ENCODE data around the gene TLE6. TPM values are rescaled to one million over a fixed set of nuclear protein-coding genes. Genes with fewer than 3 reads are reported as not detected.

The TLE6 gene
- polyA plus RNA-seq, 2 donors = 1.1 to 2.6 TPM

DNA sequence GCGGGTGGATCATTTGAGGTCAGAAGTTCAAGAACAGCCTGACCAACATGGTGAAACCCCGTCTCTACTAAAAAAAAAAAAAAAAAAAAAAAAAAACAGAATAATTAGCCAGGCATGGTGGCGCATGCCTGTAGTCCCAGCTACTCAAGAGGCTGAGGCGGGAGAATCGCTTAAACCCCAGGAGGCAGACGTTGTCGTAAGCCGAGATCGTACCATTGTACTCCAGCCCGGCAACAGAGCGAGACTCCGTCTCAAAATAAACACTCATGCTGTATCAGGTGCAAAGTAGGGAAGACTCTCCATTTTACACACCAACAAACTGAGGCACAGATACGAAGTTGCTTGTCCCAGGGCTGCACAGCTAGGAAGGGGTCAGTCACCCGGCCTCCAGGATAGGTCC is 15.6 kb downstream of the TLE6 start:
- H3K4me3 ChIP-seq (ENCODE audit: low read depth in 1 of 2, low read length in 2 of 2) = no peak overlapping the region
- no peak overlapping the region for H3K27ac ChIP-seq (ENCODE audit: low read depth in 2 of 2, low read length in 1 of 2)
- H3K36me3 ChIP-seq (ENCODE audit: control insufficient read depth in 2 of 2, insufficient read depth in 2 of 2, low read length in 1 of 2) = no peaks in the 10 kb centered on the region
- no peaks in the 10 kb centered on the region for H3K9me3 ChIP-seq (ENCODE audit: control insufficient read depth in 2 of 2, insufficient read depth in 1 of 2, low read depth in 1 of 2, low read length in 1 of 2)
- no peaks in the 10 kb centered on the region for H3K27me3 ChIP-seq (ENCODE audit: control insufficient read depth in 1 of 2, insufficient read depth in 2 of 2, low read length in 2 of 2)
- WGBS, 2 donors = 74 to 78% methylated on average over 14 of the region's 14 CpGs
- H3K4me1 ChIP-seq (ENCODE audit: control insufficient read depth in 2 of 2, insufficient read depth in 2 of 2, low read length in 1 of 2) = no peaks in the 10 kb centered on the region

DNA sequence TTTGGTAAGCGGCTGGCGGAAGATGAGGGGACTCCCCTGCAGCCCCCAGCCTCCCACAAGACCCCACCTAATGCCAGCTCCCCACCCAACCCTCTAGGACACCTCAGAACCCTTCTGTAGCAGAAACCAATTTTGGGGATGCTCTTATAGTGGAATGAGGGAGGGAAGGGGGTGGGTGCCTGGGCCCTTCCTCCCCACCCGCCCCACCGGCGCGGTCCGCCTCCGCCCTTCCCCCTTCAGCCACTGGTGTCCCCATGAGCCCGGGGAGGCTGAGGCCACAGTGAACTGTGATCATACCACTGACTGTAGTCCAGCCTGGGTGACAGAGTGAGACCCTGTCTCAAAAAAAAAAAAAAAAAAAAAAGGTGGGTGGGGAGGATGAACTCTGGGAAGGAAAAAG is 16.2 kb downstream of the TLE6 start:
- H3K4me1 ChIP-seq (ENCODE audit: control insufficient read depth in 2 of 2, insufficient read depth in 2 of 2, low read length in 1 of 2) = no peaks in the 10 kb centered on the region
- H3K36me3 ChIP-seq (ENCODE audit: control insufficient read depth in 2 of 2, insufficient read depth in 2 of 2, low read length in 1 of 2) = no peaks in the 10 kb centered on the region
- no peak overlapping the region for H3K4me3 ChIP-seq (ENCODE audit: low read depth in 1 of 2, low read length in 2 of 2)
- no peaks in the 10 kb centered on the region for H3K9me3 ChIP-seq (ENCODE audit: control insufficient read depth in 2 of 2, insufficient read depth in 1 of 2, low read depth in 1 of 2, low read length in 1 of 2)
- H3K27me3 ChIP-seq (ENCODE audit: control insufficient read depth in 1 of 2, insufficient read depth in 2 of 2, low read length in 2 of 2) = no peaks in the 10 kb centered on the region
- WGBS, 2 donors = 56 to 68% methylated on average over 7 to 9 of the region's 9 CpGs
- no peak overlapping the region for H3K27ac ChIP-seq (ENCODE audit: low read depth in 2 of 2, low read length in 1 of 2)

DNA sequence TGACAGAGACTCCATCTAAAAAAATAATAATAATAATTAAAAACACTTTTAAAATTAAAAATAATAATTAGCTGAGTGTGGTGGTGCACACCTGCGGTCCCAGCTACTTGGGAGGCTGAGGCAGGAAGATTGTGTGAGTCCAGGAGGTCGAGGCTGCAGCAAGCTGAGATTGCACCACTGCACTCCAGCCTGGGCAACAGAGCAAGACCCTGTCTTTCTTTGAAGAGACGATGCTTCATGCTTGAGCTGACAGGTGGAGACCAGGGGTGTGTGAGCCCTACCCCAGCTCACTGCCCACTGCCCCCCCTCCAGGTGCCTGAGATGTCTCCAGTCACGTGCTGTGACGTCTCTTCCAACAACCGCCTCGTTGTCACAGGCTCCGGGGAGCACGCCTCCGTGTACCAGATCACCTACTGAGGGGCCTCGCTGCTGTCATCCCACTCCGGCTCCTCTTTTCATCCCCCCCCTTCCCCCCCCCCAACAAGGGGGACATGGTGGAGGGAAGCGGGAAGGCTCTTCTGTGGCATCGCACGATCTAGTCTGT is 17.3 kb downstream of the TLE6 start:
- Histone ChIP-seq H3K9me3 (ENCODE audit: control insufficient read depth in 2 of 2, insufficient read depth in 1 of 2, low read depth in 1 of 2, low read length in 1 of 2) (no peaks in the 10 kb centered on the region), H3K4me3 (ENCODE audit: low read depth in 1 of 2, low read length in 2 of 2) (no peak overlapping the region)
- WGBS, 2 donors = 84 to 85% methylated on average over 15 of the region's 15 CpGs

GRCh38 chr19:2997720-2998119 is 20.4 kb downstream of the TLE6 start:
- 75 to 78% methylated on average over 13 of the region's 13 CpGs for WGBS, 2 donors
- H3K27ac ChIP-seq (ENCODE audit: low read depth in 2 of 2, low read length in 1 of 2) = no peak overlapping the region
- no peaks in the 10 kb centered on the region for H3K36me3 ChIP-seq (ENCODE audit: control insufficient read depth in 2 of 2, insufficient read depth in 2 of 2, low read length in 1 of 2)
- no peak overlapping the region for H3K4me3 ChIP-seq (ENCODE audit: low read depth in 1 of 2, low read length in 2 of 2)
- H3K9me3 ChIP-seq (ENCODE audit: control insufficient read depth in 2 of 2, insufficient read depth in 1 of 2, low read depth in 1 of 2, low read length in 1 of 2) = no peaks in the 10 kb centered on the region
- H3K4me1 ChIP-seq (ENCODE audit: control insufficient read depth in 2 of 2, insufficient read depth in 2 of 2, low read length in 1 of 2) = no peaks in the 10 kb centered on the region
- H3K27me3 ChIP-seq (ENCODE audit: control insufficient read depth in 1 of 2, insufficient read depth in 2 of 2, low read length in 2 of 2) = no peaks in the 10 kb centered on the region

More for the DNA sequence above, 17.3 kb downstream of the TLE6 start:
- Histone ChIP-seq H3K36me3 (ENCODE audit: control insufficient read depth in 2 of 2, insufficient read depth in 2 of 2, low read length in 1 of 2) (no peaks in the 10 kb centered on the region), H3K4me1 (ENCODE audit: control insufficient read depth in 2 of 2, insufficient read depth in 2 of 2, low read length in 1 of 2) (no peaks in the 10 kb centered on the region), H3K27me3 (ENCODE audit: control insufficient read depth in 1 of 2, insufficient read depth in 2 of 2, low read length in 2 of 2) (no peaks in the 10 kb centered on the region), H3K27ac (ENCODE audit: low read depth in 2 of 2, low read length in 1 of 2) (no peak overlapping the region)

DNA sequence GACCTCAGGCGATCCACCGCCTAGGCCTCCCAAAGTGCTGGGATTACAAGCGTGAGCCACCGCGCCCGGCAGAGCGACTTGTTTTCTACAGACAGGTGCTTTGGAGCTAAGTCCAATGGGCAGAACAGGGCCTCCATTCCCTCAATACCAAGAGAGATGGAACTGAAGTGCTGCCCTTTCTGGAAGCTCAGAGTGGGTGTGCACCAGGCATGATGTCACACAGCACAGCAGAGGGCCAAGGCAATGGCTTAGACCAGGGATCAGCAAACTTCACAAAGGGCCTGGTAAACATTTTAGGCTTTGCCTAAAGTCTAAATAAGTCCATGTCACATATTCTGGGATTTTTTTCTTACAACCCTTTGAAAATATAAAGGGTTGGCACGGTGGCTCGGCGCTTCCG is 21.3 kb downstream of the TLE6 start:
- H3K36me3 ChIP-seq (ENCODE audit: control insufficient read depth in 2 of 2, insufficient read depth in 2 of 2, low read length in 1 of 2) = no peaks in the 10 kb centered on the region
- H3K4me3 ChIP-seq (ENCODE audit: low read depth in 1 of 2, low read length in 2 of 2) = no peak overlapping the region
- H3K9me3 ChIP-seq (ENCODE audit: control insufficient read depth in 2 of 2, insufficient read depth in 1 of 2, low read depth in 1 of 2, low read length in 1 of 2) = no peaks in the 10 kb centered on the region
- H3K27me3 ChIP-seq (ENCODE audit: control insufficient read depth in 1 of 2, insufficient read depth in 2 of 2, low read length in 2 of 2) = no peaks in the 10 kb centered on the region
- 85 to 95% methylated on average over 11 of the region's 11 CpGs for WGBS, 2 donors
- H3K4me1 ChIP-seq (ENCODE audit: control insufficient read depth in 2 of 2, insufficient read depth in 2 of 2, low read length in 1 of 2) = no peaks in the 10 kb centered on the region
- no peak overlapping the region for H3K27ac ChIP-seq (ENCODE audit: low read depth in 2 of 2, low read length in 1 of 2)

- Histone ChIP-seq H3K4me3 (ENCODE audit: low read depth in 1 of 2, low read length in 2 of 2) (no peak overlapping the region), H3K27ac (ENCODE audit: low read depth in 2 of 2, low read length in 1 of 2) (no peak overlapping the region), H3K27me3 (ENCODE audit: control insufficient read depth in 1 of 2, insufficient read depth in 2 of 2, low read length in 2 of 2) (no peaks in the 10 kb centered on the region), H3K4me1 (ENCODE audit: control insufficient read depth in 2 of 2, insufficient read depth in 2 of 2, low read length in 1 of 2) (no peaks in the 10 kb centered on the region), H3K36me3 (ENCODE audit: control insufficient read depth in 2 of 2, insufficient read depth in 2 of 2, low read length in 1 of 2) (peaks cover 0 to 8% of the 10 kb centered on the region in 2 donors), H3K9me3 (ENCODE audit: control insufficient read depth in 2 of 2, insufficient read depth in 1 of 2, low read depth in 1 of 2, low read length in 1 of 2) (peaks cover 0 to under 1% of the 10 kb centered on the region in 2 donors)
- WGBS, 2 donors = 94 to 97% methylated on average over 6 of the region's 6 CpGs
Observed at GRCh38 chr19:3001235-3001800, 24.0 kb downstream of the TLE6 start.

- Histone ChIP-seq H3K9me3 (ENCODE audit: control insufficient read depth in 2 of 2, insufficient read depth in 1 of 2, low read depth in 1 of 2, low read length in 1 of 2) (peaks cover 0 to 2% of the 10 kb centered on the region in 2 donors), H3K36me3 (ENCODE audit: control insufficient read depth in 2 of 2, insufficient read depth in 2 of 2, low read length in 1 of 2) (peaks cover 0 to 11% of the 10 kb centered on the region in 2 donors), H3K27ac (ENCODE audit: low read depth in 2 of 2, low read length in 1 of 2) (no peak overlapping the region), H3K4me1 (ENCODE audit: control insufficient read depth in 2 of 2, insufficient read depth in 2 of 2, low read length in 1 of 2) (no peaks in the 10 kb centered on the region), H3K4me3 (ENCODE audit: low read depth in 1 of 2, low read length in 2 of 2) (no peak overlapping the region), H3K27me3 (ENCODE audit: control insufficient read depth in 1 of 2, insufficient read depth in 2 of 2, low read length in 2 of 2) (no peaks in the 10 kb centered on the region)
- 76 to 91% methylated on average over 7 of the region's 7 CpGs for WGBS, 2 donors
Observed at GRCh38 chr19:3003046-3003445, 25.7 kb downstream of the TLE6 start.

- Histone ChIP-seq H3K36me3 (ENCODE audit: control insufficient read depth in 2 of 2, insufficient read depth in 2 of 2, low read length in 1 of 2) (peaks cover 0 to 15% of the 10 kb centered on the region in 2 donors), H3K9me3 (ENCODE audit: control insufficient read depth in 2 of 2, insufficient read depth in 1 of 2, low read depth in 1 of 2, low read length in 1 of 2) (peaks cover 0 to 2% of the 10 kb centered on the region in 2 donors), H3K27me3 (ENCODE audit: control insufficient read depth in 1 of 2, insufficient read depth in 2 of 2, low read length in 2 of 2) (no peaks in the 10 kb centered on the region), H3K4me3 (ENCODE audit: low read depth in 1 of 2, low read length in 2 of 2) (no peak overlapping the region), H3K27ac (ENCODE audit: low read depth in 2 of 2, low read length in 1 of 2) (no peak overlapping the region), H3K4me1 (ENCODE audit: control insufficient read depth in 2 of 2, insufficient read depth in 2 of 2, low read length in 1 of 2) (no peaks in the 10 kb centered on the region)
- WGBS, 2 donors = 84 to 89% methylated on average over 4 of the region's 4 CpGs
Observed at GRCh38 chr19:3004522-3004921, 27.2 kb downstream of the TLE6 start.

DNA sequence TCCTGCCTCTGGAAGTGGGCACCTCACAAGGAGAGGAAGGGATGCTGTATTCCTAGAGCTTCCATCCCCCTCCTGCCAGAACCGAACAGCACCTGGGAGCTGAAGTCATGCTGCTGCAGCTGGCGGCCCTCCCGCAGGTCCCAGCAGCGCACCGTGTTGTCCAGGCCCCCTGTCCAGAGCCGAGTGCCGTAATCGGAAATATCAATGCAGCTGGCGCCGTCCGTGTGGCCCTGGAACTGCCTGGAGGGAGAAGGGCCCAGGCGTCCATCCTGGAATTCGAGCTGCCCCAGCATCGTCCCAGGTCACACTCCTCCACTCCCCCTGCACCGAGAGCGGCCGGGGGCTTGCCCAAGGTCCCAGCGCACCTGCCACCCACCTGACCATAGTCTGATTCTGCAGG is 28.0 kb downstream of the TLE6 start:
- Histone ChIP-seq H3K9me3 (ENCODE audit: control insufficient read depth in 2 of 2, insufficient read depth in 1 of 2, low read depth in 1 of 2, low read length in 1 of 2) (peaks cover 0 to 2% of the 10 kb centered on the region in 2 donors), H3K4me3 (ENCODE audit: low read depth in 1 of 2, low read length in 2 of 2) (no peak overlapping the region), H3K4me1 (ENCODE audit: control insufficient read depth in 2 of 2, insufficient read depth in 2 of 2, low read length in 1 of 2) (no peaks in the 10 kb centered on the region), H3K27ac (ENCODE audit: low read depth in 2 of 2, low read length in 1 of 2) (no peak overlapping the region), H3K27me3 (ENCODE audit: control insufficient read depth in 1 of 2, insufficient read depth in 2 of 2, low read length in 2 of 2) (no peaks in the 10 kb centered on the region), H3K36me3 (ENCODE audit: control insufficient read depth in 2 of 2, insufficient read depth in 2 of 2, low read length in 1 of 2) (peaks cover 0 to 15% of the 10 kb centered on the region in 2 donors)
- WGBS, 2 donors = 89 to 94% methylated on average over 18 of the region's 18 CpGs

Measured in esophagus (tissue), 2 donors.